ENCODE data around the gene PGBD4.

The PGBD4 gene

GRCh38 chr15:34122771-34123183 is 20.9 kb downstream of the PGBD4 start:
- TF ChIP-seq CTCF (IDR thresholded peaks at IDR 0.05; ENCODE audit: insufficient read depth, low read depth, low read length, missing control alignments): no peak
- no peak overlapping the region for H3K4me3 ChIP-seq (ENCODE audit: low read depth, low read length)
- DNase-seq (ENCODE audit: low read depth): peak; percentile 68

- no peak overlapping the region for H3K4me3 ChIP-seq (ENCODE audit: low read depth, low read length)
- no peak for TF ChIP-seq CTCF (IDR thresholded peaks at IDR 0.05; ENCODE audit: insufficient read depth, low read depth, low read length, missing control alignments)
- DNase-seq (ENCODE audit: low read depth): no peak
These were observed 22.8 kb downstream of the PGBD4 start for GRCh38 chr15:34124651-34125050.

- no peak for DNase-seq (ENCODE audit: low read depth)
- no peak for TF ChIP-seq CTCF (IDR thresholded peaks at IDR 0.05; ENCODE audit: insufficient read depth, low read depth, low read length, missing control alignments)
These were observed 24.1 kb downstream of the PGBD4 start for GRCh38 chr15:34125945-34126344.

GRCh38 chr15:34126522-34126921 is 24.6 kb downstream of the PGBD4 start:
- no peak for TF ChIP-seq CTCF (IDR thresholded peaks at IDR 0.05; ENCODE audit: insufficient read depth, low read depth, low read length, missing control alignments)
- H3K4me3 ChIP-seq (ENCODE audit: low read depth, low read length): no peak overlapping the region
- no peak for DNase-seq (ENCODE audit: low read depth)

More at GRCh38 chr15:34125945-34126344, 24.1 kb downstream of the PGBD4 start:
- no peak overlapping the region for H3K4me3 ChIP-seq (ENCODE audit: low read depth, low read length)

- DNase-seq (ENCODE audit: low read depth): no peak
- no peak overlapping the region for H3K4me3 ChIP-seq (ENCODE audit: low read depth, low read length)
- no peak for TF ChIP-seq CTCF (IDR thresholded peaks at IDR 0.05; ENCODE audit: insufficient read depth, low read depth, low read length, missing control alignments)
These were observed 27.0 kb downstream of the PGBD4 start for GRCh38 chr15:34128898-34129297.

- no peak for DNase-seq (ENCODE audit: low read depth)
- no peak for TF ChIP-seq CTCF (IDR thresholded peaks at IDR 0.05; ENCODE audit: insufficient read depth, low read depth, low read length, missing control alignments)
These were observed 31.0 kb downstream of the PGBD4 start for GRCh38 chr15:34132881-34133280.

GRCh38 chr15:34133511-34133910 is 31.6 kb downstream of the PGBD4 start:
- DNase-seq (ENCODE audit: low read depth): no peak
- TF ChIP-seq CTCF (IDR thresholded peaks at IDR 0.05; ENCODE audit: insufficient read depth, low read depth, low read length, missing control alignments): no peak
- H3K4me3 ChIP-seq (ENCODE audit: low read depth, low read length): no peak overlapping the region

More at GRCh38 chr15:34132881-34133280, 31.0 kb downstream of the PGBD4 start:
- H3K4me3 ChIP-seq (ENCODE audit: low read depth, low read length): no peak overlapping the region

Measured in GM12865 (cell line).